ENCODE data around the gene GPR33. TPM values are rescaled to one million over a fixed set of nuclear protein-coding genes. Genes with fewer than 3 reads are reported as not detected.
"Not testable (repeated sequence)": the region's sequence is repeated elsewhere in the genome, so short reads cannot be mapped to it uniquely, and the experiment has no call there.

Gene GPR33
- total and polyA plus RNA-seq, 2 experiments from 2014 or later, result not detected

- Histone ChIP-seq H2AFZ (no peak overlapping the region), H3K9me2 (replicated peaks; ENCODE audit: insufficient read depth) (no peaks in the 10 kb centered on the region), H3K36me3 (replicated peaks; ENCODE audit: insufficient read depth, low read depth) (no peaks in the 10 kb centered on the region), H3K27ac (no peak overlapping the region), H3K27me3 (no peaks in the 10 kb centered on the region), H4K20me1 (ENCODE audit: insufficient read depth, poor library complexity, severe bottlenecking) (no peaks in the 10 kb centered on the region), H3K79me2 (no peaks in the 10 kb centered on the region), H3K9me3 (ENCODE audit: low read depth) (no peaks in the 10 kb centered on the region), H3K4me3 (no peak overlapping the region), H3K4me2 (no peak overlapping the region), H3K4me1 (ENCODE audit: insufficient read depth) (no peaks in the 10 kb centered on the region)
- TF ChIP-seq, protein P1, sequence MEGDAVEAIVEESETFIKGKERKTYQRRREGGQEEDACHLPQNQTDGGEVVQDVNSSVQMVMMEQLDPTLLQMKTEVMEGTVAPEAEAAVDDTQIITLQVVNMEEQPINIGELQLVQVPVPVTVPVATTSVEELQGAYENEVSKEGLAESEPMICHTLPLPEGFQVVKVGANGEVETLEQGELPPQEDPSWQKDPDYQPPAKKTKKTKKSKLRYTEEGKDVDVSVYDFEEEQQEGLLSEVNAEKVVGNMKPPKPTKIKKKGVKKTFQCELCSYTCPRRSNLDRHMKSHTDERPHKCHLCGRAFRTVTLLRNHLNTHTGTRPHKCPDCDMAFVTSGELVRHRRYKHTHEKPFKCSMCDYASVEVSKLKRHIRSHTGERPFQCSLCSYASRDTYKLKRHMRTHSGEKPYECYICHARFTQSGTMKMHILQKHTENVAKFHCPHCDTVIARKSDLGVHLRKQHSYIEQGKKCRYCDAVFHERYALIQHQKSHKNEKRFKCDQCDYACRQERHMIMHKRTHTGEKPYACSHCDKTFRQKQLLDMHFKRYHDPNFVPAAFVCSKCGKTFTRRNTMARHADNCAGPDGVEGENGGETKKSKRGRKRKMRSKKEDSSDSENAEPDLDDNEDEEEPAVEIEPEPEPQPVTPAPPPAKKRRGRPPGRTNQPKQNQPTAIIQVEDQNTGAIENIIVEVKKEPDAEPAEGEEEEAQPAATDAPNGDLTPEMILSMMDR (IDR thresholded peaks at IDR 0.05; ENCODE audit: poor library complexity), result no peak
- no peak for TF ChIP-seq EZH2 (IDR thresholded peaks at IDR 0.05; ENCODE audit: borderline replicate concordance)
- TF ChIP-seq EZH2phosphoT487 (IDR thresholded peaks at IDR 0.05; ENCODE audit: low read depth, severe bottlenecking, unreplicated experiment), result no peak
- no peak for DNase-seq (ENCODE audit: low spot score)
- WGBS (ENCODE audit: low lambda C conversion rate, missing lambda C conversion rate), result 93% methylated on average over 4 of the region's 4 CpGs
These were observed 11.5 kb downstream of the GPR33 start for GRCh38 chr14:31476131-31476866.

- no peaks in the 10 kb centered on the region for H3K4me1 ChIP-seq (ENCODE audit: insufficient read depth)
- no peak overlapping the region for H3K4me3 ChIP-seq
- H3K9me3 ChIP-seq (ENCODE audit: low read depth), result no peaks in the 10 kb centered on the region
- no peak overlapping the region for H2AFZ ChIP-seq
- DNase-seq (ENCODE audit: low spot score), result no peak
- WGBS (ENCODE audit: low lambda C conversion rate, missing lambda C conversion rate), result 96% methylated on average over 6 of the region's 6 CpGs
- H4K20me1 ChIP-seq (ENCODE audit: insufficient read depth, poor library complexity, severe bottlenecking), result no peaks in the 10 kb centered on the region
- H3K9me2 ChIP-seq (replicated peaks; ENCODE audit: insufficient read depth), result no peaks in the 10 kb centered on the region
- H3K4me2 ChIP-seq, result no peak overlapping the region
- H3K27me3 ChIP-seq, result no peaks in the 10 kb centered on the region
- no peaks in the 10 kb centered on the region for H3K36me3 ChIP-seq (replicated peaks; ENCODE audit: insufficient read depth, low read depth)
- H3K79me2 ChIP-seq, result no peaks in the 10 kb centered on the region
- TF ChIP-seq EZH2phosphoT487 (IDR thresholded peaks at IDR 0.05; ENCODE audit: low read depth, severe bottlenecking, unreplicated experiment) (no peak), EZH2 (IDR thresholded peaks at IDR 0.05; ENCODE audit: borderline replicate concordance) (no peak)
- TF ChIP-seq, protein P1 (IDR thresholded peaks at IDR 0.05; ENCODE audit: poor library complexity), result no peak
- no peak overlapping the region for H3K27ac ChIP-seq
These were observed 21.3 kb downstream of the GPR33 start for GRCh38 chr14:31466554-31466953.

GRCh38 chr14:31465111-31465510 lies 22.7 kb downstream of the GPR33 start:
- H3K4me2 ChIP-seq, result no peak overlapping the region
- no peak overlapping the region for H2AFZ ChIP-seq
- H4K20me1 ChIP-seq (ENCODE audit: insufficient read depth, poor library complexity, severe bottlenecking), result no peaks in the 10 kb centered on the region
- no peaks in the 10 kb centered on the region for H3K9me3 ChIP-seq (ENCODE audit: low read depth)
- no peaks in the 10 kb centered on the region for H3K79me2 ChIP-seq
- no peak overlapping the region for H3K4me3 ChIP-seq
- TF ChIP-seq EZH2 (IDR thresholded peaks at IDR 0.05; ENCODE audit: borderline replicate concordance) (no peak), EZH2phosphoT487 (IDR thresholded peaks at IDR 0.05; ENCODE audit: low read depth, severe bottlenecking, unreplicated experiment) (no peak)
- TF ChIP-seq, protein P1 (IDR thresholded peaks at IDR 0.05; ENCODE audit: poor library complexity), result no peak
- H3K9me2 ChIP-seq (replicated peaks; ENCODE audit: insufficient read depth), result no peaks in the 10 kb centered on the region
- H3K4me1 ChIP-seq (ENCODE audit: insufficient read depth), result no peaks in the 10 kb centered on the region
- no peak for DNase-seq (ENCODE audit: low spot score)
- no peak overlapping the region for H3K27ac ChIP-seq
- no peaks in the 10 kb centered on the region for H3K27me3 ChIP-seq
- H3K36me3 ChIP-seq (replicated peaks; ENCODE audit: insufficient read depth, low read depth), result no peaks in the 10 kb centered on the region

DNA sequence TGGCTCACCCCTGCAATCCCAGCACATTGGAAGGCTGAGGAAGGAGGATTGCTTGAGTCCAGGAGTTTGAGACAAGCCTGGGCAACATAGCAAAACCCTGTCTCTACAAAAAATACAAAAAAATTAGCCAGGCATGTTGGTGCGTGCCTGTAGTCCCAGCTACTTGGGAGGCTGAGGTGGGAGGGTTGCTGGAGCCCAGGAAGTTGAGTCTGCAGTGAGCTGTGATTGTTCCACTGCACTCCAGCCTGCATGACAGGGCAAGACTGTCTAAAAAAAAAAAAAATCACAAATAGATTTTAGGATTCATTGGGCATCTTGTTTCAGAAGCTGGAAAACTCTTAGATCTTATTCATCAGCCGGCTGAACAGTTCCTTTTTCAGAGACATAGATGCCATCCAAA lies 25.4 kb downstream of the GPR33 start:
- WGBS (ENCODE audit: low lambda C conversion rate, missing lambda C conversion rate), result 85% methylated on average over 2 of the region's 2 CpGs
- DNase-seq (ENCODE audit: low spot score); H3K4me3 ChIP-seq; H3K27ac ChIP-seq; H4K20me1 ChIP-seq (ENCODE audit: insufficient read depth, poor library complexity, severe bottlenecking); H3K79me2 ChIP-seq; H3K4me2 ChIP-seq; H3K4me1 ChIP-seq (ENCODE audit: insufficient read depth); H3K9me2 ChIP-seq (replicated peaks; ENCODE audit: insufficient read depth); H3K27me3 ChIP-seq; H3K9me3 ChIP-seq (ENCODE audit: low read depth); H2AFZ ChIP-seq; H3K36me3 ChIP-seq (replicated peaks; ENCODE audit: insufficient read depth, low read depth): not testable (repeated sequence)
